Hypothalamus (tissue), 51 donors: ENCODE results near the gene UCP2.
"Not testable (repeated sequence)": the region's sequence is repeated elsewhere in the genome, so short reads cannot be mapped to it uniquely, and the experiment has no call there.

ENCODE experiments used
- DNase-seq, 51 donors: peaks; one replicate each; lab custom pipeline; 2025; lab: John Stamatoyannopoulos, UW

UCP2 gene

DNA sequence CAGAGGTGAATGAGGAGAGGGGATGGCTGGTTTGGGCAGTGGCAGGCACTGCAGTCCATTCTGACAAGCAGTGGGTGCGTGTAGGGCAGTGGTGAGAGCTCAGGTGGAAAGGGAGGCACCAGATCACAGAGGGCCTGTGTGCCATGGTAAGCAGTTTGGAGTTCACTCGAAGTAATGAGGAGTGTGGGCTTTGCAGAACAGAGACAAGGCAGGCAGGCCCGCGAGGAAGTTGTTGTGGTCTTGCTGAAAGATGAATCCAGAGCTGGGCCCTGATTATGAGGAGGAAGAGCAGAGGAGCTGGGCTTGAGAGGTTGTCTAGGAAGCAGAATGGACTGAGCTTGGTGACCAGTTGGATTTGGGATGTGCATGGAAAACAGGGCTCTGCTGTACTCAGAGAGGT lies 33.4 kb downstream of the UCP2 start:
- no peak for DNase-seq

DNA sequence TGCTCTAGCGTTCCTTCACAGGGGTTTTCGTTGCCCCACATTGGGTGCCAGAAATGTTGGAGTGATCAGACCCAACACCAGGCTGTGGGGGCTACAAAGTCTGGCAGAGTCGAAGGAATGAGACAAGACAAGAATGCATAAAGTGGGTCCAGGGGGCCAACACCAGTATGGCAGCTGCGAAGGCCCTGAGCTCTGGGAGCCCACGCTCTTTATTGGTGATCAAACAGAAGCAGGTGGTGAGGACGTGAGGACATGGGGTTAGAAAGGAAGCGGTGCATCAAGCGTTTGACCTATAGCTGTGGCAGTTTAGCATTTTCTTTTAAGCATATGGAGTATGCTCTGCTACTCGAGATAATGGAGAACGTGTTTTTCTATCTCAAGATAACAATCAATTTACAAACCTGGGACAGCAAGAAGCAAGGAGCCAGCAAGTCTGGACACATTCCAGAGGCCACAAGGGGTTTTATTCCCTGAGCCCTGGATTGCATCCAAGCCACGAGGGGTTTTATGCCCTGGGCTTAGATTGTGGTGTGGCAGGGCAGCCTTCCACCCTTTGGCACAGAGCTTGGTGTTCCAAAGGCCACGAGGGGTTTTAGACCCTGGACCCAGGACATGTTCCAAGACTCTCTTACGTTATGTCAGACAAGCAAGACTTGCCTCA lies 35.7 kb downstream of the UCP2 start:
- DNase-seq, result no peak

DNA sequence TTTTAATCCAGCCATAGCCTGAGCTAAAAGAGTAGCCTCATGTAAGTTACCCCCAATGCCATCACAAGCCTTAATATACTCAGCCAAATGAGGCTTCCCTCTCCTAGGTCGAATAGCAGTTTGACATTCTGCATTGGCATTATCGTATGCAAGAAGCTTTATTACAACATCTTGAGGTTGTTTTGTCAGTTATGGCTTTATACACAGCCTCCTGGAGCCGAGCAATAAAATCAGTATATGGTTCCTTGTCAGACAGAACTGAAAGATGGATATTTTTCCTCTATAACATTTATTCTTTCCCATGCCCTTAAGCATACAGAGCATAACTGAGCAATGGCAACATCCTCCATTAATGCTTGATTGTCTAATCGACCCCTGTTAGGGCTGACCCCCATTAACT lies 37.2 kb downstream of the UCP2 start:
- DNase-seq, result no peak

DNA sequence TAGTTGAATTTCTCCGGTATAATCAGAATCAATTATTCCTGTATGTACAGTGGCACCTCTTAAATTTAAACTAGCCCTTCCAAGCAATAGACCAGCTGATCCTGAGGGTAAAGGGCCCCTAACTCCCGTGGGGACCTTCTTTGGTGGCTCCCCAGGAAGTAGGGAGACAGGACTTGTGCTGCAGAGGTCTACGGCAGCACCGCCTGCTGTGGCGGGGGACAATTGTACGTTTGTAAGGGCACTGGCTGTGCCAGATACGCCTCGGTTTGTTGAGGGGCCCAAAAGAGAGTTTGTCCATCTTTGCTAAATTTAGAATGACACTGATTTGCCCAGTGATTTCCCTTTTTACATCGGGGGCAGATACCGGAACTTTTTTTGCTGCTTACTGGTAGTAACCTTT lies 37.7 kb downstream of the UCP2 start:
- DNase-seq, result no peak

DNA sequence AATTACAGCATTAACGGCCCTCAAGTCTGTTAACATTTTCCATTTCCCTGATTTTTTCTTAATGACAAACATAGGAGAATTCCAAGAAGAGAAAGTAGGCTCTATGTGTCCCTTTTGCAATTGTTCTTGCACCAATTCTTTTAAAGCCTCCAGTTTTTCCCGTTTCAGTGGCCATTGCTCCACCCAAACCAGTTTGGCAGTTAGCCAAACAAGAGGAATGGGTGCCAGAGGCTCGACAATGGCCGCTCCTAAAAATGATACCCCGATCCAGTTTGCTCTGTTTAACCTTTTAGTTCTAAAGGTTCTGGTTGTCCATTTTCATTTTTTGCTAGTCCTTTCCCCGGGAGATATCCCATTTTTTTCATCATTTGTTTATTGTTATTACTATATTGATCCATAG lies 38.6 kb downstream of the UCP2 start:
- no peak for DNase-seq

DNA sequence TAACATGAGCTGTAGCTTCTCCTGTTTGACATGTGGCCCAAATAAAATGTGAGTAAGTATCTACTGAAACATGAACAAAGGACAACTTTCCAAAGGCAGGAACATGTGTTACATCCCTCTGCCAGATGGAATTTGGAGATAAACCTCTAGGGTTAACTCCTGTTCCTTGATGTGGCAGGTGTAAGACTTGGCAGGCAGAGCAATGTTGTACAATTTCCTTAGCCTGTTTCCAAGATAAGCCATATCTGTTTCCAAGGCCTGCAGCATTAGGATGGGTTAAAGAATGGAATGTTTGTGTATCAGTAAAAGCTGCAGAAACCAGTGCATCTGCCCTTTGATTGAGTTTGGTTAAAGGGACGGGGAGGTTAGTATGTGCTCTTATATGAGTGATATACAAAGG lies 40.6 kb downstream of the UCP2 start:
- DNase-seq, result no peak

DNA sequence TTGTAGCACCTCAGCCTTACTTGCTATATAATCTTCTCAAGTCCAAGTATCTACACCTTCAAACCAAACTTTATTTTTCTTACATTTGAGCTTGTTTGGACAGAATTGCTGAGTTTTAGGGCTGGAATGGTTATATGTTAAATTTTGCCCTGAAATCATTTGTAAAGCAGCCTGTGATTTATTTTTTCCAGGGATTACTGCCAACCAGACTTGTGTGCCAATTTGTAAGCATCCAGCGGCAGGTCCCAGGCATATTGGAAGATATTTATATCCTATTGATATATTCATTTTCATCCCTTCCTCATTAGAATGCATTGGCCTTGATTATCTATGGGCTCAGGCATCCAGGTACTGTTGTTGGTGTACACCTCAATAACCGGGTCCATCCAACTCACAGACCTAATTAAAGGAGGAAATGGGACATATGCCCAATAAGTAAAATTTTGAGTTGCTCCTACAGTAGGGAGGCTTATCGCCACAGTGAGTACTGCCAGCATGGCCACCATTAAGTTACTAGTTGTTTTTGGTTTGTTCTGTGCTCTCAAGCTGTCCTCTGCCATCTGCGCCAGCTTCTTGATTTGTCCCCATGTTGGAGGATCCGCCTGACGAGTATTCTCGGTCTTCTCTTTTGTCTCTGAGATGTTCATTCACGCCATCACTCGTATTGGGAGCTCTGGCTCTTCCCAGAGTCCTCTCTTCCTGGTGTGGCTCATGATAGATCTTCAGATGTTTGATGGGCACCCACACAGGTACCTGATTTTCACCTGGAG lies 41.7 kb downstream of the UCP2 start:
- no peak for DNase-seq

DNA sequence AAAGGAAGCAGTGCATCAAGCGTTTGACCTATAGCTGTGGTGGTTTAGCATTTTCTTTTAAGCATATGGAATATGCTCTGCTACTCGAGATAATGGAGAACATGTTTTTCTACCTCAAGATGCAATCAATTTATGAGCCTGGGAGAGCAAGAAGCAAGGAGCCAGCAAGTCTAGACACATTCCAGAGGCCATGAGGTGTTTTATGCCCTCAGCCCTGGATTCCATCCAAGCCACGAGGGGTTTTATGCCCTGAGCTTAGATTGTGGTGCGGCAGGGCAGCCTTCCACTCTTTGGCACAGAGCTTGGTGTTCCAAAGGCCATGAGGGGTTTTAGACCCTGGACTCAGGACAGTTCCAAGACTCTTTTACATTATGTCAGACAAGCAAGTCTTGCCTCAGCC lies 43.5 kb downstream of the UCP2 start:
- DNase-seq, result no peak

DNA sequence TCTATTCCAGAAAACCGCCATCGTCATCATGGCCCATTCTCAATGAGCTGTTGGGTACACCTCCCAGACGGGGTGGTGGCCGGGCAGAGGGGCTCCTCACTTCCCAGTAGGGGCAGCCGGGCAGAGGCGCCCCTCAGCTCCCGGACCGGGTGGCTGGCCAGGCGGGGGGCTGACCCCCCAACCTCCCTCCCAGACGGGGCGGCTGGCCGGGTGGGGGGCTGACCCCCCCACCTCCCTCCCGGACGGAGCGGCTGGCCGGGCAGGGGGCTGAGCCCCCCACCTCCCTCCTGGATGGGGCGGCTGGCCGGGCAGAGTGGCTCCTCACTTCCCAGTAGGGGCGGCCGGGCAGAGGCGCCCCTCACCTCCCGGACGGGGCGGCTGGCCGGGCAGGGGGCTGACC lies 46.6 kb downstream of the UCP2 start:
- not testable (repeated sequence) for DNase-seq

DNA sequence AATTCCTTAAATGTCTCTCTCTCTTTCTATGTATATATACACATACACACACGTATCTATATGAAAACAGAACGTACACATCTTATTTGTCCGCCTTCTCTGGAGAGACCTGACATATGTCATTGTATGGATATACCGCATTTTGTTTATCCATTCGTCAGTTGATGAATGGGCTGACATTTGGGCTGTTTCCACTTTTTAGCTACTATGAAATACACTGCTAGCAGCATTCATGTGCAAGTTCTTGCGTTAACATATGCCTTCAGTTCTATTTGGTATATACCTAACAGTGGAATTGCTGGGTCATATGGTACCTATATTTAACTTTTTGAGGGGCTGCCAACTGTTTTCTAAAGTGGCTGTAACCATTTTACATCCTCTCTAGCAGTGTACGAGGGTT lies 49.9 kb downstream of the UCP2 start:
- DNase-seq, result no peak

DNA sequence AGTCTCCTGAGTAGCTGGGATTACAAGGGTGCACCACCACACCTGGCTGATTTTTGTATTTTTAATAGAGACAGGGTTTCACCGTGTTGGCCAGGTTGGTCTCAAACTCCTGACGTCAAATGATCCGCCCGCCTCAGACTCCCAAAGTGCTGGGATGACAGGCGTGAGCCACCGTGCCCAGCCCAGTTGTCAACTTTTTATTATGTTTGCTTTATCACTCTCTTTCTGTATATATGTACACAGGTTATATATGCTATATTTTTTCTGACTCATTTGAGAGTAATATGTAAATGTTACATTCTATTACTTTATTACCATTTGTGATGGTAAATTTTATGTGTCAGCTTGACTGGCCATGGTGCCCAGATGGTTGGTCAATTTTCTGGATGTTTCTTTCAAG lies 50.7 kb downstream of the UCP2 start:
- no peak for DNase-seq

DNA sequence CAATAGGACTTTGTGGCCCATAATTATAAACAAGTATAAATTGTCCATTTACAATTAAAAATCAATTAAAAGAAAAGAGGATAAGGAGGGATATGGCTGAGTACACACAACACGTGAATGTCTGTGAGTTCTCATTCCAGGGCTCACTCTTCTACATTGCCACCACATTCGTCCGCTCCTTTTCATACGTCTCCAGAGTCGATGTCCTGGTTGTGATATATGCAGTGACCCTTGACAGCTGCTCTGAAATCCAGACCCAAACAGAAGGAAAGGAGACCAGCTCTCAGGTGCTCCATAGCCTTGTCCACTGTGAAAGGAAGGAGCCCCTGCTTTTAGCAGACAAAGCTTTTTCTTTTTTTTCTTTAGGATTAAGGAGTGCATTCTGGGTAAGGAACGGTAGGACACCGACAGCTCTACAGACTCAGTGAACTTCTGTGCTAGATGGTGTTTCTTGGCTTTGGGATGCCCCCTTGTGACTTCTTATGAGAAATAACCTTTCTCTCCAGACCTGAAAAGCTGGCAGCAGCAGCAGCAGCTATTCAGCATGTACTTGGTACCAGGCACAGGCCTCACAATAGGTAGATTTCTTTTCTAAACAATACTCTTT lies 51.5 kb downstream of the UCP2 start:
- peak in 25 of 51 donors; percentile 3 to 69 (median 33) for DNase-seq

DNA sequence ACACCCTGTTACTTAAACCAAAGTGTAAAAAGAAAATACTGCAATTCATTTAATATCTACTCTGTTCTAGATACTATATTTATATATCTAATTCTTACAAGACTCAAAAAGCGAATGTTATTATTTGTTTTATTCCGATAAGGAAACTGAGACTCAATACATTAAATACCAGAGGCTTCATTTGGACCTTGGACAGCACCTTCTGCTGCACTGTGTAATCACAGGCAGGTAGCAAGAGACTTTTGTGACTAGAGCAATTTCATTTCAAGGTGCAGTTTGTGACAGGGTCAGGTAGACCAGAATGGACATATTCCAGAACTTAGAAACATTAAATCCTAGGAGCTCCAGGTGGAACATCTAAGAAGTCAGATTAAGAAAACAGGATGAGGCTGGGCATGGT lies 53.3 kb downstream of the UCP2 start:
- DNase-seq, result no peak
